Erythroblast (primary cell): ENCODE results near the gene TH.
"Not testable (repeated sequence)": the region's sequence is repeated elsewhere in the genome, so short reads cannot be mapped to it uniquely, and the experiment has no call there.

Experiments
- DNase-seq, 2 experiments: peaks; one replicate each; lab custom pipeline; 2025; lab: John Stamatoyannopoulos, UW
- GATA1 ChIP-seq: IDR thresholded peaks from 2 replicates; pipeline ENCODE4 v1.6.1; 2011; ENCODE audit warnings: low read depth, mild to moderate bottlenecking, control low read depth, low read length, moderate library complexity
- POLR2A ChIP-seq: IDR thresholded peaks from 2 replicates; pipeline ENCODE4 v1.6.1; 2011; ENCODE audit warnings: mild to moderate bottlenecking, low read length

TH gene

GRCh38 chr11:2130881-2131352 is 40.7 kb downstream of the TH start:
- no peak for DNase-seq
- TF ChIP-seq POLR2A (no peak), GATA1 (no peak)

GRCh38 chr11:2129699-2130366 is 41.8 kb downstream of the TH start:
- DNase-seq, result no peak
- TF ChIP-seq POLR2A (no peak), GATA1 (no peak)

GRCh38 chr11:2129308-2129698 is 42.3 kb downstream of the TH start:
- TF ChIP-seq POLR2A, result no peak
- TF ChIP-seq GATA1, result no peak

DNA sequence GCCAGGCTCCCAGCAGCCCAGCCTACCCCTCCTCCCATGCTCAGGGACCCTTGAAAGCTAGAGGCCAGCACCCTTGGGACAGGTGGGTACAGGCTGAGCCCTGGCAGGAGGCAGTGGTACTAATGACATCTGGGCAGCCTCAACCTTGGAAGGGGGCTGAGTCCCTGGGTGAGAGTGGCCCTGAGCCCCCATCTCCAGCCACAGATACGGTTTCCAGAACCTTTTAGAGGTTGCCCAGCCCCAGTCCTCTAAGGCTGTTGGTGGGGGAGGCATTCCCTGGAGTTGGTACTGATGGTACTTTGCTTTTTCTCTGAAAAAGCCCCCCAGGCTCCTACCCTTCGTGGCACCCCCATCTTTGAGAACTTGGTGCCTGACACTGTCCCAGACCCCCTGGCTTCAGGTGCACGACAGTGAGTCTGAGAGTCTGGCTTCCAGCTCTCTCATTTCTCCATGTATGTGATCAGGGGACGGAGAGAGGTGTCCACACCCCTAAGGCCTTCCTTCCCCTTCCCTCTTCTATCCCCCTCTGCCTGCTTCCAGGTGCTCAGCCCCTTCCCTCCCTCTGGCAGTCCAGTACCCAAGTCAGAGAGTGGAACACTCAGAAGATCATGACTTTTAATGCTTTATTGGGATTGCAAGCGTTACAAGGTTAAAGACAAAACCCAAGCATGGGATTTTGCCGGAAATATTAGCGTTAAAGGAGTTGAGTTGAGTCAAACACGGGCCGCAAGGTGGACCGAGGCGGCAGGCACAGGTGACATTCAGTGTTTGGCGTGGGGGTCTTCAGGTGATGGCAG is 42.9 kb downstream of the TH start:
- TF ChIP-seq GATA1 (no peak), POLR2A (no peak)
- no peak for DNase-seq

More at GRCh38 chr11:2129308-2129698, 42.3 kb downstream of the TH start:
- DNase-seq, result no peak

DNA sequence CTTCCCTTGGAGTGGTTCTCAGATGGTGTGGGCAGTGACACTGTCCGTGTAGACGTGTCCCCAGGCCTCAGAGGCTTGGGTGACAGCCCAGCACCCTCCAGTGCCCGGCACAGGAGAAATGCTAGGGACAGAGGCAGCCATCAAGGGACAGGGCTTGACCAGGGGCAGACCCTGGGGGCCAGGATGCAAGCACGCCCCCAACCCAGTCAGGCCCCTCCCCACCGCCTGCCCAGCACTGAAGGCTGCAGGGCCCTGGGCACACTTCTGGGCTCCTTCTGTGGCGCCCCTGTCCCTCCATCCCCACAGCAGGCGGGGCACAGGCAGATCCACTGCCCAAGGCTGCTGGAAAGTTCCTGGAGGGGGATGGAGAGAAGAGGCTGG is 43.5 kb downstream of the TH start:
- TF ChIP-seq GATA1 (no peak), POLR2A (no peak)
- DNase-seq, result no peak

DNA sequence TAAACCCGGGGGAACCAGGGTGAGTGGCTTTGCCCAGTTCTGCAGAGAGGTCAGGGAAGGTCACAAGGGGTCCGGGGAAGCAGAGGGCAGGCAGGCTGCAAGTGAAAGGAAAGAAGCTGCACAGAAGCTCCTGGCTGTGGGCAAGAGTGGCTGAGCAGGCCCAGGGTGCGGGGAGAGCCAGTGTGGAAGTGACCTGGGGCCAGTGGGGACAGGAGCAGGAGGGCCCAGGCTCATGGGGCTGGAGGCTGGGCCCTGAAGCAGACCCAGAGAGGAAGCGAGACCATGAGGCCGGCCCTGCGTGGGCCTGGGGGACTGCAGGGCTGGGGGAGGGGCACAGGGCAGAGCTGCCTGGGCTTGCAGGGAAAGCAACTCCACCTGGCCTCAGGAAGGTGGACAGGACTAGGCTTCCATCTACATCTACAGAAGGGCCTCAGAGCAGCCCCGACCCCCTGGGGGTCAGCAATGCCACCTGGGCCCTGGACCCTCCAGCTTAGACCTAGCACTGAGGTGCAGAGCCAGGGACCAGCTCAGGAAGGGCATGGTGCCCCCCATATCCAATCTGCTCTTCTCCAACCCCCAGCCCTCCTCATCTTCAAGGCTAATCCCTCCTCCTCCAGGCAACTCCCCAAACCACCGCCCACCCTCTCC is 44.0 kb downstream of the TH start:
- no peak for DNase-seq
- TF ChIP-seq GATA1 (no peak), POLR2A (no peak)

DNA sequence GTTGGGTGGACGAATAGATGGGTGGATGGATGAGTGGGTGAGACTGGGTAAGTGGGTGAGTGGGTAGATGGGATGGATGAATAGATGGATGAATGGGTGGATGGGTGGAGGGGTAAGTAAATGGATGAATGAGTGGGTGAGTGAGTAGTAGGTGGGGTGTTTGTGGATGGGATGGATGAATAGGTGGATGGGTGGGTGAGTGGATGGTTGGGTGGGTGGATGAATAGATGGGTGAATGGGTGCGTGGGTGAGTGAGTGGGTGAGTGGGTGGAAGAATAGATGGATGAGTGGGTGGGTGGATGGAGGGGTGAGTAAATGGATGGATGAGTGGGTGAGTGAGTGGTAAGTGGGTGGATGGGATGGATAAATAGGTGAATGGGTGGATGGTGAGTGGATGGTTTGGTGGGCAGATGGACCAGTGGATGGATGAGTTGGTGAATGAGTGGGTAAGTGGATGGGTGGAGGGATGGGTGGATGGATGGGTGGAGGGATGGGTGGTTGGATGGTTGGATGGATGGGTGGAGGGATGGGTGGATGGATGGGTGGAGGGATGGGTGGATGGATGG is 45.0 kb downstream of the TH start:
- TF ChIP-seq POLR2A (no peak), GATA1 (no peak)
- DNase-seq, result no peak

DNA sequence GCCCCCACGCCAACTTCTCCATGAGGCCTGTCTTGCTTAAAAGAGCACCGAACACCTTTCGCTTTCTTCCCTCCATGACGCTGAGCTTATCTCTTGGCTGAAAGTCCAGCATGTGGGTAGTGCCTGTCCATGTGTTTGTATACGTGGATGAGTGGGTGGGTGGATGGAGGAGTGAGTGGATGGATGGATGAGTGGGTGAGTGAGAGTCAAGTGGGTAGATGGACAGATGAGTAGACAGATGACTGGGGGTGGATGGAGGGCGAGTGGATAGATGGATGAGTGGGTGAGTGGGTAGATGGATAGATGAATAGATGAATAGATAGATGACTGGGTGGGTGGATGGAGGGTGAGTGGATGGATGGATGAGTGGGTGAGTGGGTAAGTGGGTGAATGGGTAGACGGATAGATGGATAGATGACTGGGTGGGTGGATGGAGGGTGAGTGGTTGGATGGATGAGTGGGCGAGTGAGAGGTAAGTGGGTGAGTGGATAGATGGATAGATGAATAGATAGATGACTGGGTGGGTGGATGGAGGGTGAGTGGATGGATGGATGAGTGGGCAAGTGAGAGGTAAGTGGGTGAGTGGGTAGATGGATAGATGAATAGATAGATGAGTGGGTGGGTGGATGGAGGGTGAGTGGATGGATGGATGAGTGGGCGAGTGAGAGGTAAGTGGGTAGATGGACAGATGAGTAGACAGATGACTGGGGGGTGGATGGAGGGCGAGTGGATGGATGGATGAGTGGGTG is 46.7 kb downstream of the TH start:
- DNase-seq, result not testable (repeated sequence)

- DNase-seq, result no peak
- TF ChIP-seq POLR2A (no peak), GATA1 (no peak)
Measured at GRCh38 chr11:2123628-2123960, 48.0 kb downstream of the TH start.

GRCh38 chr11:2122907-2123627 is 48.5 kb downstream of the TH start:
- no peak for DNase-seq
- TF ChIP-seq GATA1, result no peak
- TF ChIP-seq POLR2A, result no peak

GRCh38 chr11:2122222-2122906 is 49.3 kb downstream of the TH start:
- TF ChIP-seq POLR2A (no peak), GATA1 (no peak)
- no peak for DNase-seq
